ENCODE measurements around the gene LDLRAD4.

LDLRAD4 gene

DNA sequence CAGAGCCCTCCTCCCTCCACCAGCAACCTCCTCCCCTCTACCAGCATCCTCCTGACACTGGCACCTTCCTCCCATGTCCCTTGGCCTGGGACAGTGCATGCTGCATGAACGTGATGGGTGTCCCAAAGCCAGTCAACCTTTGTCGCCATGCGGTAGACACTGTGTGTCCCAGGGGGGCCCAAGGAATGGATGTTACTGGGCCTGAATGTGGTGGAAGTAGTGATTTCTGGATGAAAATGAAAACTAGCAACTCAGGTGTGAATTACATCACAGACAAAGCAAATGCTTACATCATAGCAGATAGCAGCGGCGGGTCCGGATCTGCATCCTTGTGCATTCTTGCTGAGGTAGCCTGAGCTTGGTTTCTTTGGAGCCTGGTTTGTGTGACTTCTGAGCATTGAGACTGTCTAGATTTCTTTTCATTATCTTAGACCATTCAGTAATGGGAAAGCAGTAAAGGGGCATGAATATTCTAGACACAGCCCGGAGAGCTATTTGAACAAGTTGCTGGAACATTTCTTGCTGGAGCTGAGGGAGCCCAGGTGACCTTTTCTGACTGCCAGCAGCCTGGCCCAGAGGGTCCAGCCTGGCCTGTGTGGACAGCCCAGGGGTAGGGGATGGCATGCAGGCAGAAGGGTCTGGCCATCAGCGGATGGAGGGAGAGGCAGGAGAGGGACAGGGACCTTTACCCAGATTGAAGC is 407.4 kb downstream of the LDLRAD4 start:
- TF ChIP-seq USF1 (IDR thresholded peaks at IDR 0.05) (no peak), TEAD4 (IDR thresholded peaks at IDR 0.05) (no peak), EGR1 (IDR thresholded peaks at IDR 0.05) (no peak), REST (IDR thresholded peaks at IDR 0.05; ENCODE audit: low read depth) (no peak), YY1 (IDR thresholded peaks at IDR 0.05; ENCODE audit: low read depth) (no peak), CREB1 (IDR thresholded peaks at IDR 0.05; ENCODE audit: low read depth) (no peak), FOXM1 (IDR thresholded peaks at IDR 0.05; ENCODE audit: borderline replicate concordance, low read depth) (no peak), TCF12 (IDR thresholded peaks at IDR 0.05; ENCODE audit: low read depth) (no peak), RAD21 (IDR thresholded peaks at IDR 0.05; ENCODE audit: low read depth) (no peak), EP300 (IDR thresholded peaks at IDR 0.05; ENCODE audit: borderline replicate concordance) (no peak), CEBPB (IDR thresholded peaks at IDR 0.05) (no peak), NFIC (IDR thresholded peaks at IDR 0.05) (no peak), MAX (IDR thresholded peaks at IDR 0.05) (no peak), TAF1 (IDR thresholded peaks at IDR 0.05; ENCODE audit: low read depth) (no peak), ZBTB7A (IDR thresholded peaks at IDR 0.05; ENCODE audit: low read depth) (no peak)

- TF ChIP-seq USF1 (IDR thresholded peaks at IDR 0.05) (no peak), RAD21 (IDR thresholded peaks at IDR 0.05; ENCODE audit: low read depth) (no peak), EP300 (IDR thresholded peaks at IDR 0.05; ENCODE audit: borderline replicate concordance) (no peak), FOXM1 (IDR thresholded peaks at IDR 0.05; ENCODE audit: borderline replicate concordance, low read depth) (no peak), TEAD4 (IDR thresholded peaks at IDR 0.05) (no peak), TAF1 (IDR thresholded peaks at IDR 0.05; ENCODE audit: low read depth) (no peak), CREB1 (IDR thresholded peaks at IDR 0.05; ENCODE audit: low read depth) (no peak), EGR1 (IDR thresholded peaks at IDR 0.05) (no peak), YY1 (IDR thresholded peaks at IDR 0.05; ENCODE audit: low read depth) (no peak), ZBTB7A (IDR thresholded peaks at IDR 0.05; ENCODE audit: low read depth) (no peak), NFIC (IDR thresholded peaks at IDR 0.05) (no peak), TCF12 (IDR thresholded peaks at IDR 0.05; ENCODE audit: low read depth) (no peak), REST (IDR thresholded peaks at IDR 0.05; ENCODE audit: low read depth) (no peak), CEBPB (IDR thresholded peaks at IDR 0.05) (no peak)
These were observed 408.0 kb downstream of the LDLRAD4 start for GRCh38 chr18:13626544-13626908.

- TF ChIP-seq EGR1 (IDR thresholded peaks at IDR 0.05): no peak
- TF ChIP-seq NFIC (IDR thresholded peaks at IDR 0.05): no peak
- no peak for TF ChIP-seq USF1 (IDR thresholded peaks at IDR 0.05)
- TF ChIP-seq MAX (IDR thresholded peaks at IDR 0.05): no peak
- TF ChIP-seq REST (IDR thresholded peaks at IDR 0.05; ENCODE audit: low read depth): no peak
- TF ChIP-seq RAD21 (IDR thresholded peaks at IDR 0.05; ENCODE audit: low read depth): no peak
- no peak for TF ChIP-seq TEAD4 (IDR thresholded peaks at IDR 0.05)
- TF ChIP-seq ZBTB7A (IDR thresholded peaks at IDR 0.05; ENCODE audit: low read depth): no peak
- no peak for TF ChIP-seq YY1 (IDR thresholded peaks at IDR 0.05; ENCODE audit: low read depth)
- TF ChIP-seq CREB1 (IDR thresholded peaks at IDR 0.05; ENCODE audit: low read depth): no peak
- no peak for TF ChIP-seq TCF12 (IDR thresholded peaks at IDR 0.05; ENCODE audit: low read depth)
- no peak for TF ChIP-seq TAF1 (IDR thresholded peaks at IDR 0.05; ENCODE audit: low read depth)
- TF ChIP-seq CEBPB (IDR thresholded peaks at IDR 0.05): no peak
- TF ChIP-seq FOXM1 (IDR thresholded peaks at IDR 0.05; ENCODE audit: borderline replicate concordance, low read depth): no peak
- no peak for TF ChIP-seq EP300 (IDR thresholded peaks at IDR 0.05; ENCODE audit: borderline replicate concordance)
These were observed 409.1 kb downstream of the LDLRAD4 start for GRCh38 chr18:13627639-13628038.
